ENCODE data around the gene SOS2. TPM values are rescaled to one million over a fixed set of nuclear protein-coding genes. Genes with fewer than 3 reads are reported as not detected.
A peak's percentile ranks its signal among the peaks of the same experiment; 100 is the strongest.

Gene SOS2
- total and polyA plus RNA-seq, 10 donors: 6.7 to 68.8 (median 48.2) TPM

- Histone ChIP-seq H3K27me3 (replicated peaks in 1 of 7) (no peaks in the 10 kb centered on the region), H3K4me3 (no peak overlapping the region), H3K9me3 (no peaks in the 10 kb centered on the region), H3K27ac (no peak overlapping the region), H3K36me3 (no peaks in the 10 kb centered on the region), H3K4me1 (peaks cover 7 to 38% (median 23%) of the 10 kb centered on the region in 6 donors)
- DNase-seq: peak; percentile 56
- intact Hi-C loops (cut with DNase I; ENCODE audit: low total_unique reads): no loop called here
- 94 to 97% (median 95%) methylated on average over 7 of the region's 7 CpGs for WGBS, 5 donors
- no peak for TF ChIP-seq CTCF (IDR thresholded peaks at IDR 0.05 in 8 of 11, conservative IDR thresholded peaks at IDR 0.05 in 3 of 11)
- TF ChIP-seq POLR2AphosphoS5 (IDR thresholded peaks at IDR 0.05): no peak
- TF ChIP-seq POLR2A (IDR thresholded peaks at IDR 0.05): no peak
These were observed 162.9 kb downstream of the SOS2 start for GRCh38 chr14:50068496-50068895.

GRCh38 chr14:50067723-50068495, 163.5 kb downstream of the SOS2 start:
- DNase-seq: peak; percentile 29
- intact Hi-C loops (cut with DNase I; ENCODE audit: low total_unique reads): no loop called here
- 92 to 97% (median 93%) methylated on average over 8 of the region's 8 CpGs for WGBS, 5 donors
- Histone ChIP-seq H3K27me3 (replicated peaks in 1 of 7) (no peaks in the 10 kb centered on the region), H3K36me3 (no peaks in the 10 kb centered on the region), H3K4me3 (no peak overlapping the region), H3K27ac (no peak overlapping the region), H3K9me3 (no peaks in the 10 kb centered on the region), H3K4me1 (peaks cover 11 to 44% (median 29%) of the 10 kb centered on the region in 6 donors)
- no peak for TF ChIP-seq POLR2AphosphoS5 (IDR thresholded peaks at IDR 0.05)
- no peak for TF ChIP-seq POLR2A (IDR thresholded peaks at IDR 0.05)
- no peak for TF ChIP-seq CTCF (IDR thresholded peaks at IDR 0.05 in 8 of 11, conservative IDR thresholded peaks at IDR 0.05 in 3 of 11)

Small RNAs within 50 kb of the gene (small RNA-seq; reads per million reads assigned to genes)
- gene RF00019: 0 reads per million in 4 donors

Other genes with a start within 250 kb of the SOS2 start
- gene VCPKMT, start 115.0 kb downstream of the SOS2 start, total RNA-seq: 10 to 100 TPM in 6 of 7 donors, 1 to 10 TPM in 1; 9.2 to 16.8 (median 11.8) TPM
- 10 to 100 TPM; 15.9 to 28.8 (median 21.8) TPM for gene VCPKMT, start 115.0 kb downstream of the SOS2 start, polyA plus RNA-seq
- 1 to 10 TPM; 2.8 to 4.9 (median 3.9) TPM for gene L2HGDH, start 80.7 kb upstream of the SOS2 start, total RNA-seq
- 1 to 10 TPM in 2 of 3 donors, under 1 TPM in 1; 0.72 to 1.2 (median 1.2) TPM for gene L2HGDH, start 80.7 kb upstream of the SOS2 start, polyA plus RNA-seq
- 10 to 100 TPM; 10.0 to 24.7 (median 20.5) TPM for gene DMAC2L, start 80.7 kb upstream of the SOS2 start, total RNA-seq
- 10 to 100 TPM; 15.7 to 17.0 (median 17.0) TPM for gene DMAC2L, start 80.7 kb upstream of the SOS2 start, polyA plus RNA-seq
- 100 to 1,000 TPM in 1 of 7 donors, 10 to 100 TPM in 5, 1 to 10 TPM in 1; 9.2 to 310 (median 27.8) TPM for gene CDKL1, start 165.3 kb upstream of the SOS2 start, total RNA-seq
- gene CDKL1, start 165.3 kb upstream of the SOS2 start, polyA plus RNA-seq: 1 to 10 TPM; 1.7 to 4.3 (median 2.8) TPM

All from spleen (tissue), 11 donors.